Smooth muscle cell (in vitro differentiated cells): ENCODE results near the gene FOXP2. TPM values are rescaled to one million over a fixed set of nuclear protein-coding genes. Genes with fewer than 3 reads are reported as not detected.

Experiments used
- DNase-seq: peaks from one replicate; lab custom pipeline; 2025; ENCODE audit not compliant: unreplicated experiment; lab: John Stamatoyannopoulos, UW
- H2AFZ ChIP-seq: fragments of 200-600 bp; sonication (generic); 2 replicates; pipeline ENCODE4 v1.6.0; 2016; ENCODE audit warnings: antibody characterized with exemption, low read depth, mild to moderate bottlenecking
- H3F3A ChIP-seq: fragments of 200-600 bp; sonication (generic); 2 replicates; pipeline ENCODE4 v1.6.0; 2017; ENCODE audit warnings: antibody characterized with exemption, low read depth
- H3K27ac ChIP-seq: fragments of 200-600 bp; sonication (generic); 2 replicates; pipeline ENCODE4 v1.5.1; 2016; ENCODE audit warnings: low read depth, mild to moderate bottlenecking
- H3K27me3 ChIP-seq: fragments of 200-600 bp; sonication (generic); 2 replicates; pipeline ENCODE4 v1.6.1; 2016; ENCODE audit warnings: low read depth, mild to moderate bottlenecking
- H3K36me3 ChIP-seq: fragments of 200-600 bp; sonication (generic); 2 replicates; pipeline ENCODE4 v1.5.1; 2016; ENCODE audit warnings: low read depth
- H3K4me1 ChIP-seq: fragments of 200-600 bp; sonication (generic); 2 replicates; pipeline ENCODE4 v1.5.1; 2016; ENCODE audit warnings: low read depth
- H3K4me2 ChIP-seq: fragments of 200-600 bp; sonication (generic); 2 replicates; pipeline ENCODE4 v1.6.0; 2016; ENCODE audit warnings: mild to moderate bottlenecking
- H3K4me3 ChIP-seq: fragments of 200-600 bp; sonication (generic); 2 replicates; pipeline ENCODE4 v1.5.1; 2016; ENCODE audit warnings: mild to moderate bottlenecking
- H3K79me2 ChIP-seq: fragments of 200-600 bp; sonication (generic); 2 replicates; pipeline ENCODE4 v1.6.0; 2016; ENCODE audit warnings: low read depth, mild to moderate bottlenecking
- H3K9ac ChIP-seq: fragments of 200-600 bp; sonication (generic); 2 replicates; pipeline ENCODE4 v1.6.0; 2016; ENCODE audit warnings: low read depth
- H3K9me3 ChIP-seq: fragments of 200-600 bp; sonication (generic); replicated peaks from 2 replicates; pipeline ENCODE4 v1.5.1; 2016; ENCODE audit warnings: low read depth
- H4K20me1 ChIP-seq: fragments of 200-600 bp; sonication (generic); 2 replicates; pipeline ENCODE4 v1.6.0; 2016; ENCODE audit warnings: low read depth
- WGBS: methylation state at CpG from one replicate; pipeline ENCODE4 v1.1.7; 2016; ENCODE audit warnings: low lambda C conversion rate; 5-methylcytosine and 5-hydroxymethylcytosine counted together
- polyA plus RNA-seq: library from polyadenylated mRNA; unstranded; fragments of >200 nt; fragmentation: Nextera tagmentation; extraction: Ambion mirVana; gene quantifications from 2 replicates; pipeline ENCODE4 v1.2.1, GENCODE V29; 2016
- total RNA-seq: library from RNA; depleted of rRNA; stranded (reverse); fragments of >200 nt; gene quantifications from 2 replicates; pipeline ENCODE4 v1.2.3, GENCODE V29; 2014
- TF ChIP-seq, protein P1 (sequence below): fragments of 200-600 bp; sonication (generic); IDR thresholded peaks from 2 replicates; pipeline ENCODE4 v1.5.1; 2017; ENCODE audit warnings: borderline replicate concordance, mild to moderate bottlenecking, antibody characterized with exemption; ENCODE audit not compliant: insufficient read depth, poor library complexity, severe bottlenecking

FOXP2 gene
- total and polyA plus RNA-seq, 2 experiments from 2014 or later, result 0.86 to 1.1 TPM

GRCh38 chr7:114630201-114630990, 215.8 kb downstream of the FOXP2 start:
- no peak overlapping the region for H3K27ac ChIP-seq
- no peaks in the 10 kb centered on the region for H3K27me3 ChIP-seq
- DNase-seq, result no peak
- H3K79me2 ChIP-seq, result no peaks in the 10 kb centered on the region
- H3K36me3 ChIP-seq, result no peaks in the 10 kb centered on the region
- no peaks in the 10 kb centered on the region for H4K20me1 ChIP-seq
- no peak overlapping the region for H3K9ac ChIP-seq
- H3K4me2 ChIP-seq, result no peak overlapping the region
- TF ChIP-seq, protein P1, sequence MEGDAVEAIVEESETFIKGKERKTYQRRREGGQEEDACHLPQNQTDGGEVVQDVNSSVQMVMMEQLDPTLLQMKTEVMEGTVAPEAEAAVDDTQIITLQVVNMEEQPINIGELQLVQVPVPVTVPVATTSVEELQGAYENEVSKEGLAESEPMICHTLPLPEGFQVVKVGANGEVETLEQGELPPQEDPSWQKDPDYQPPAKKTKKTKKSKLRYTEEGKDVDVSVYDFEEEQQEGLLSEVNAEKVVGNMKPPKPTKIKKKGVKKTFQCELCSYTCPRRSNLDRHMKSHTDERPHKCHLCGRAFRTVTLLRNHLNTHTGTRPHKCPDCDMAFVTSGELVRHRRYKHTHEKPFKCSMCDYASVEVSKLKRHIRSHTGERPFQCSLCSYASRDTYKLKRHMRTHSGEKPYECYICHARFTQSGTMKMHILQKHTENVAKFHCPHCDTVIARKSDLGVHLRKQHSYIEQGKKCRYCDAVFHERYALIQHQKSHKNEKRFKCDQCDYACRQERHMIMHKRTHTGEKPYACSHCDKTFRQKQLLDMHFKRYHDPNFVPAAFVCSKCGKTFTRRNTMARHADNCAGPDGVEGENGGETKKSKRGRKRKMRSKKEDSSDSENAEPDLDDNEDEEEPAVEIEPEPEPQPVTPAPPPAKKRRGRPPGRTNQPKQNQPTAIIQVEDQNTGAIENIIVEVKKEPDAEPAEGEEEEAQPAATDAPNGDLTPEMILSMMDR, result no peak
- no peaks in the 10 kb centered on the region for H3F3A ChIP-seq
- WGBS, result 57% methylated on average over 7 of the region's 7 CpGs
- H3K9me3 ChIP-seq, result no peaks in the 10 kb centered on the region
- no peak overlapping the region for H2AFZ ChIP-seq
- H3K4me1 ChIP-seq, result no peaks in the 10 kb centered on the region
- H3K4me3 ChIP-seq, result no peak overlapping the region

- no peaks in the 10 kb centered on the region for H3K79me2 ChIP-seq
- H3K36me3 ChIP-seq, result no peaks in the 10 kb centered on the region
- no peaks in the 10 kb centered on the region for H3K27me3 ChIP-seq
- no peaks in the 10 kb centered on the region for H3F3A ChIP-seq
- 72% methylated on average over 3 of the region's 3 CpGs for WGBS
- no peaks in the 10 kb centered on the region for H4K20me1 ChIP-seq
- H3K9ac ChIP-seq, result no peak overlapping the region
- TF ChIP-seq, protein P1, result no peak
- no peak for DNase-seq
- H3K9me3 ChIP-seq, result no peaks in the 10 kb centered on the region
- no peak overlapping the region for H3K27ac ChIP-seq
- no peak overlapping the region for H2AFZ ChIP-seq
- no peak overlapping the region for H3K4me3 ChIP-seq
- no peak overlapping the region for H3K4me2 ChIP-seq
- no peaks in the 10 kb centered on the region for H3K4me1 ChIP-seq
Observed at GRCh38 chr7:114631249-114631822, 216.7 kb downstream of the FOXP2 start.

DNA sequence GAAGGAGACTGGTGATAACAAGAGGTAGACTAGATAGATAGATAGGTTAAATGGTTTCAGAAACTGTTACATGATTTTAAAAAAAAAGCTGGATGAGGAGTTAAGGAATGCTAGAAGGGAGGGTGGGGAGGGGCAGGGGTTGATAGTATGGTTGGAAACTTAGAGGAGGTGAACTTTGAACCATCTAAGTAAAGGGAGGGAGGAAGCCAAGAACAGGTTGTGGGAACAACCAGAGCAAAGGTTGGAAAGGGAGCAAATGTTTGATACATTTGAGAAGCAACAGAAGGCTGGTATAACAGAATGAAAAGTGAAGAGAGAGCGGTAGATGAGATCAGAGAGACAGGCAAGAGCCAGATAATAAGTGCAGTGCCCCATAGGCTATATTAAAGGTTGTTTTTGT, 224.8 kb downstream of the FOXP2 start:
- H3K9me3 ChIP-seq, result no peaks in the 10 kb centered on the region
- no peaks in the 10 kb centered on the region for H3K27me3 ChIP-seq
- H3F3A ChIP-seq, result no peaks in the 10 kb centered on the region
- no peak overlapping the region for H2AFZ ChIP-seq
- DNase-seq, result no peak
- no peaks in the 10 kb centered on the region for H3K4me1 ChIP-seq
- 94% methylated on average over 1 of the region's 1 CpG for WGBS
- no peak overlapping the region for H3K4me3 ChIP-seq
- no peaks in the 10 kb centered on the region for H3K79me2 ChIP-seq
- H3K36me3 ChIP-seq, result no peaks in the 10 kb centered on the region
- H3K27ac ChIP-seq, result no peak overlapping the region
- H3K9ac ChIP-seq, result no peak overlapping the region
- no peaks in the 10 kb centered on the region for H4K20me1 ChIP-seq
- no peak overlapping the region for H3K4me2 ChIP-seq
- TF ChIP-seq, protein P1, result no peak

GRCh38 chr7:114644455-114644854, 229.8 kb downstream of the FOXP2 start:
- Histone ChIP-seq H3K27me3 (no peaks in the 10 kb centered on the region), H2AFZ (peak overlapping the region; percentile 37), H3K79me2 (no peaks in the 10 kb centered on the region), H3F3A (no peaks in the 10 kb centered on the region), H3K4me3 (no peak overlapping the region), H4K20me1 (no peaks in the 10 kb centered on the region), H3K27ac (no peak overlapping the region), H3K4me1 (no peaks in the 10 kb centered on the region), H3K9ac (no peak overlapping the region), H3K9me3 (no peaks in the 10 kb centered on the region), H3K36me3 (no peaks in the 10 kb centered on the region), H3K4me2 (no peak overlapping the region)
- TF ChIP-seq, protein P1, result no peak
- 84% methylated on average over 8 of the region's 8 CpGs for WGBS
- no peak for DNase-seq
